GM12892 (cell line): ENCODE measurements around the gene LY6G6C.

ENCODE experiments used
- DNase-seq: peaks from one replicate; pipeline ENCODE4 v3.0.0; 2011; ENCODE audit not compliant: insufficient read length
- FAIRE-seq: peaks from 2 replicates; lab custom pipeline; 2011; peaks lifted over from hg19 to GRCh38; lab: Jason Lieb, UNC
- POLR2A ChIP-seq: IDR thresholded peaks from 2 replicates; pipeline ENCODE4 v1.6.1; 2011; ENCODE audit warnings: low read depth, low read length, control low read depth
- POLR2AphosphoS5 ChIP-seq: IDR thresholded peaks from 2 replicates; pipeline ENCODE4 v1.6.1; 2011; ENCODE audit warnings: low read depth, low read length, control low read depth
- TAF1 ChIP-seq: IDR thresholded peaks from 2 replicates; pipeline ENCODE4 v1.6.1; 2011; ENCODE audit warnings: low read depth, mild to moderate bottlenecking, control low read depth, low read length, borderline replicate concordance

LY6G6C gene

DNA sequence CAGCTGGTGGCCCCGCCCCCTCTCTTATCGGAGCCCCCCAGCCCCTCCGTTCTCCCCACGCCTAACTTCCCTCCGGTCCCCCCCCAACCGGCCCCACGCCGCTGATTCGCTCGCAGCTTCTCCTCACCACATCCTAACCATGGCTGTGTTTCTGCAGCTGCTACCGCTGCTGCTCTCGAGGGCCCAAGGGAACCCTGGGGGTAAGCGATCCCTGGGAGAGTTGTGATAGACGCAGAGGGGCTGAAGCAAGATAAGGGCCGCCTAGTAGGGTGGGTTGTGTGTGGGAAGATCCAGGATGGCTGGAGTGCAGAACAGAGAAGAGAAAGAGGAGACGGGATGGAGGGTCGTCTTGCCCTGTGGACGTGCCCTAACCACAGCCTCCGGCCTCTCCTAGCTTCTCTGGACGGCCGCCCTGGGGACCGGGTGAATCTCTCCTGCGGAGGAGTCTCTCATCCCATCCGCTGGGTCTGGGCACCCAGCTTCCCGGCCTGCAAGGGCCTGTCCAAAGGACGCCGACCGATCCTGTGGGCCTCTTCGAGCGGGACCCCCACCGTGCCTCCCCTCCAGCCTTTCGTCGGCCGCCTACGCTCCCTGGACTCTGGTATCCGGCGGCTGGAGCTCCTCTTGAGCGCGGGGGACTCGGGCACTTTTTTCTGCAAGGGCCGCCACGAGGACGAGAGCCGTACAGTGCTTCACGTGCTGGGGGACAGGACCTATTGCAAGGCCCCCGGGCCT lies 1.9 kb upstream of the LY6G6C start, which contains the start of gene MPIG6B:
Gene MPIG6B (plus strand): TSS at position 129 of the 735 bp plus-strand sequence. CDS start 11 bp downstream, at position 140.
- FAIRE-seq, result no peak
- no peak for TF ChIP-seq TAF1
- TF ChIP-seq POLR2AphosphoS5, result no peak
- no peak for TF ChIP-seq POLR2A
- DNase-seq, result no peak

GRCh38 chr6:31722173-31722572 lies 627 bp upstream of the LY6G6C start:
- no peak for FAIRE-seq
- TF ChIP-seq POLR2AphosphoS5, result no peak

GRCh38 chr6:31720196-31720770 lies 1.3 kb downstream of the LY6G6C start:
- no peak for FAIRE-seq
- no peak for DNase-seq
- no peak for TF ChIP-seq POLR2A
- no peak for TF ChIP-seq TAF1

More at GRCh38 chr6:31722173-31722572, 627 bp upstream of the LY6G6C start:
- DNase-seq, result no peak

DNA sequence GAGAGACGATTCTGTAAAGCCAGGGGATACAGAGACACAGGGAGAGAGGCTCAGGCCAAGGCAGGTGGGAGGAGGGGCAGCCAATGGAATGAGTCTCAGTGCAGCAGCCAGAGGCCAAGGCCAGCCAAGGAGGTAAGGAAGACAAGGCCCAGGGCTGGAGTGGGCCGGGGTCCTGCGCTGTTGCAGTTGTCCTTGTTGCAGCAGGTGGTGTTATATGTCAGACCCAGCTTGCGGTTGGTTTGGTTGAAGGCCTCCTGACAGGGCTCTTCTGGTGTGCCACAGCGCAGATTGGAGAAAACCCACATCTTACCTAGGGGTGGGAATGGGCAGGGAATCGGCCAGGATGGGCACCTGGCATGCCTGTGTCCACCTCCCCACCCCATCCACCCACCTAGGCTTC lies 2.5 kb downstream of the LY6G6C start:
- FAIRE-seq (no peak), DNase-seq (no peak)
- TF ChIP-seq POLR2AphosphoS5, result no peak
- no peak for TF ChIP-seq POLR2A
- no peak for TF ChIP-seq TAF1

GRCh38 chr6:31718265-31718664 lies 3.3 kb downstream of the LY6G6C start:
- DNase-seq (no peak), FAIRE-seq (no peak)
- no peak for TF ChIP-seq POLR2AphosphoS5
- no peak for TF ChIP-seq TAF1
- TF ChIP-seq POLR2A, result no peak

- FAIRE-seq (no peak), DNase-seq (no peak)
- no peak for TF ChIP-seq TAF1
- TF ChIP-seq POLR2AphosphoS5, result no peak
- TF ChIP-seq POLR2A, result no peak
These were observed 3.9 kb downstream of the LY6G6C start for GRCh38 chr6:31717499-31718222.

DNA sequence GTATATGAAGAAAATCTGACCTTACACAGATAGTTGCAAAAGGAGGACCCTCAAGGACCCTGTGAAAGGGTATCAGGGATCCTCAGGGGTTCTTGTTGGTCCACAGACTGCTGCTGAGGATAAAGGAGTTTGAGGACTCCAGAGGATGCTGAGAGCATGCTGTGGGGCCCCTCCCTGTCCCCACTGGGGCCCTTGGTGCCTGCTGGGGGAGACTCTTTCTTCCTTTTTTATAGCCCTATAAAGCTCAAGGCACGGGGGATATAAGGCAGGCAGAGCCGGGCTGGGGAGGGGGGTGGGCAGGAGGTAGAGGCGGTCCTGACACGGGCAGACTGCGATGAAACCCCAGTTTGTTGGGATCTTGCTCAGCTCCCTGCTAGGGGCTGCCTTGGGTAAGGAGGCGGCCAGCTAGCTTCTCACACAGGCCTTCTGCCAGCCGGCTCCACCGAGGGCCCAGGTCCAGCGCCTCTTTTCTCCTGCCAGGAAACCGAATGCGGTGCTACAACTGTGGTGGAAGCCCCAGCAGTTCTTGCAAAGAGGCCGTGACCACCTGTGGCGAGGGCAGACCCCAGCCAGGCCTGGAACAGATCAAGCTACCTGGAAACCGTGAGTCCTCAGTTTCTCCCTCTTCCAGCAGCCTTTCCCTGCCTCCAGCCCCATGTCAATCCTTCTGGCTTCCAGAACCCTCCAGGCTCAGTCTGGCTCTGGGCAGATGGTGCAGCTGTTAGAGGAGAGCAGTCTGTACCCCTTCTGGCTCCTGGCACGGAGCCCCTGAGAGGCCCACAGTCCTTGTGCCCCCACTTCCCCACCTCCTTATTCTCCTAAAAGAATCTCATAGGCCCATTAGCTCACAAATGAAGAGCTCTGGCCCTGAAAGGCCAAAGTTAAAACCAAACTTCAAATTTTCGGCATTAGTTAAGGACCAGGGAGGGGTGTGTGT lies 6.3 kb downstream of the LY6G6C start, which contains the start of gene LY6G6D:
Gene LY6G6D (plus strand): TSS at position 327 of the 937 bp plus-strand sequence. CDS start 8 bp downstream, at position 335.
- FAIRE-seq, result no peak
- TF ChIP-seq POLR2A (no peak), POLR2AphosphoS5 (no peak), TAF1 (no peak)
- no peak for DNase-seq

DNA sequence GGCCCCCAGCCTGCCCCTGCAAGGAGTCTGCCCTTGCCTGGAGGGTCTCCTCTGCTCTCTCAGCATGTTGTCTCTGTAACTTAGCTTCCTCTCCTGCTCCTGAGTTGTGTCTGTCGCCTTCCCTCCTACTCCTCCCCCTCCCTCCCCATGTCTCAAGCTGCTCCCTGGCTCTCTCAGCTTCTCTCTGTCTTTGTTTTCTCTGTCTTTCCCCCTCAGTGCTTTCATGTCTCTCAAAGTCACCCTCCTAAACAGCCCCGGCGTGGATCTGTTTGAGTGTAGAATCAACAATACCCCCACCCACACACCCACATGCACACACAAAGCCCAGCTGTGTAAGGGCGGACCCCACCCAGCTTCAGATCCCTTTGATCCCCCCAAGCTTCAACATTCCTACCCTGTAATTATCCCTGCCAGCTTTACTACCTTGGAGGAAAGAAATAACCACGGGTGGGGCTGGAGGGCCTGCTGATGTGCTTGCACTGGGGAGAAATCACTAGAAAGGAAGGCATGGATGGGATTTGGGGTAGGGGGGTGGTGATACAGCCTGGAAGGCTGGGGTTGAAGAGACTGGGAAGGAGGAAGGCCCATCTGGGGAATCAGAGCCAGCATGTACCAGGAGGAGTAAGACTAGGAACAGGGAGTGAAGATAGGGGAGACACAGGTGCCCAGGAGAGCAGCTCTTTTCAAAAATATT lies 7.4 kb downstream of the LY6G6C start:
- TF ChIP-seq POLR2AphosphoS5 (no peak), POLR2A (no peak), TAF1 (no peak)
- FAIRE-seq, result no peak
- DNase-seq, result no peak

GRCh38 chr6:31713465-31713864 lies 8.1 kb downstream of the LY6G6C start:
- TF ChIP-seq TAF1 (no peak), POLR2AphosphoS5 (no peak), POLR2A (no peak)
- DNase-seq, result no peak
- no peak for FAIRE-seq

DNA sequence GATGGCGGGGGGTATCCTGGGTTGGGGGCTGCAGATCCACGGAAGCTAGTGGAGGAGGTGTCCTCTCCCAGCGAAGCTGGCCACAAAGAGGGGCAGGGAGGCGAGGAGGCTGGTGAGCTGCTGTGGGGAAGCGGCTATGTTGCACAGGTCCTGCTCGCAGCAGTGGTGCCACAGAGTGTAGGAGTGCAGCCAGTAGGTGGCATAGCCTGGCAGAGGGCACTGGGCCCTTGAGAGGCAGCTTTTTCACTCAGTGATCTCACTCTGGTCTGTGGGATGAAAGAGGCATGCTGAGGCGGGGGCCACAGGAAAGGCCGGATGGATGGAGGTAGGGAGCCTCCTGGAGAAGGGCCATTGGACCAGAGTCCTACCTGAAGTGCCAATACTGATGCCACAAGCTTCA lies 9.2 kb downstream of the LY6G6C start:
- FAIRE-seq (no peak), DNase-seq (no peak)
- TF ChIP-seq POLR2A, result no peak
- TF ChIP-seq POLR2AphosphoS5, result no peak
- TF ChIP-seq TAF1, result no peak

GRCh38 chr6:31711233-31711632 lies 10.3 kb downstream of the LY6G6C start:
- FAIRE-seq, result no peak
- DNase-seq, result no peak

More at GRCh38 chr6:31711233-31711632, 10.3 kb downstream of the LY6G6C start:
- TF ChIP-seq TAF1, result no peak
- no peak for TF ChIP-seq POLR2AphosphoS5
- TF ChIP-seq POLR2A, result no peak
